ENCODE measurements around the gene CACNA2D3. TPM values are rescaled to one million over a fixed set of nuclear protein-coding genes. Genes with fewer than 3 reads are reported as not detected.

The CACNA2D3 gene
- total RNA-seq, 4 donors from 2014 or later = 0.27 to 1.5 (median 0.79) TPM

DNA sequence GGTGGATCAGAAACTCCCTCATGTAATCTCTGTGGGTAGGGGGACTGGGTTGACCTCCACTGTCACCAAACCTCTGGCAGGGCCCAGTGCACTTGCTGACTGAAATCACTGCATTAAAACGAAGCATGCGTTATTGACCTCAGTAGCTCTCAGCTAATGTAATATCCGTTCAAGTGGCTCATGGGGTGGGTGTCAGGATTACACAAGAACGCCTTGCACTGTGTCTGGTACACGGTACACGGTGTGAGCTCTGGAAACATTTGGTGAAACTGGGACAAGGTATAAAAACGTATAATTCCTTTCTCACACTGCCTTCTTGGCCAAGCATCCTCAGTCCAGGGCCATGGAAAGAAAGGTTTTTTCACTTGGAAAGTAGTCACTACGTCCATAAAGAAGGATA lies 793.6 kb downstream of the CACNA2D3 start:
- 87 to 88% methylated on average over 8 of the region's 8 CpGs for WGBS, 2 donors
- intact Hi-C loops (cut with DNase I; ENCODE audit: low total_unique reads) = no loop called here
- no peak for TF ChIP-seq POLR2A (IDR thresholded peaks at IDR 0.05)
- TF ChIP-seq, protein P1, sequence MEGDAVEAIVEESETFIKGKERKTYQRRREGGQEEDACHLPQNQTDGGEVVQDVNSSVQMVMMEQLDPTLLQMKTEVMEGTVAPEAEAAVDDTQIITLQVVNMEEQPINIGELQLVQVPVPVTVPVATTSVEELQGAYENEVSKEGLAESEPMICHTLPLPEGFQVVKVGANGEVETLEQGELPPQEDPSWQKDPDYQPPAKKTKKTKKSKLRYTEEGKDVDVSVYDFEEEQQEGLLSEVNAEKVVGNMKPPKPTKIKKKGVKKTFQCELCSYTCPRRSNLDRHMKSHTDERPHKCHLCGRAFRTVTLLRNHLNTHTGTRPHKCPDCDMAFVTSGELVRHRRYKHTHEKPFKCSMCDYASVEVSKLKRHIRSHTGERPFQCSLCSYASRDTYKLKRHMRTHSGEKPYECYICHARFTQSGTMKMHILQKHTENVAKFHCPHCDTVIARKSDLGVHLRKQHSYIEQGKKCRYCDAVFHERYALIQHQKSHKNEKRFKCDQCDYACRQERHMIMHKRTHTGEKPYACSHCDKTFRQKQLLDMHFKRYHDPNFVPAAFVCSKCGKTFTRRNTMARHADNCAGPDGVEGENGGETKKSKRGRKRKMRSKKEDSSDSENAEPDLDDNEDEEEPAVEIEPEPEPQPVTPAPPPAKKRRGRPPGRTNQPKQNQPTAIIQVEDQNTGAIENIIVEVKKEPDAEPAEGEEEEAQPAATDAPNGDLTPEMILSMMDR (IDR thresholded peaks at IDR 0.05) = no peak

DNA sequence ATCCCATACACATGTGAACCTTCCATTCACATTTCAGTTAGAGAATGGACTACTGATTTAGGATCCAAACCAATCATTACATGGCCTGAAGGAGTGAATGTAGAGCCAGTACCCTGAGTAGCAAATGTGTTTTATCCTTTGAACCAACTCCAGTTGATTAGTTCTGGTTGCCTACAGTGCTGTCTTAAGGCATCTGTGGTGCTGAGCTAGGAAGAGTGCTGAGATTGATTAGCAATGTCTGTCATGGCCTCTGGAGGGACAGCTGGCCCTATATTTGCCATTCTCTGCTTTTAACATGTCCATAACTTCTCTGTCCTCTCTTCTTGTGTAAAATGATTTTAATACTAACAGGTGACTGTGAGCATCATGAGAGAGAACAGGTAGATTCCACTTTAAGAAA lies 794.4 kb downstream of the CACNA2D3 start:
- TF ChIP-seq, protein P1 (IDR thresholded peaks at IDR 0.05) = no peak
- no peak for TF ChIP-seq POLR2A (IDR thresholded peaks at IDR 0.05)
- no peak for DNase-seq (ENCODE audit: low spot score in 2 of 2)
- H3K4me3 ChIP-seq (ENCODE audit: low read depth, poor library complexity, severe bottlenecking) = no peak overlapping the region
- intact Hi-C loops (cut with DNase I; ENCODE audit: low total_unique reads) = no loop called here

More for the DNA sequence above, 793.6 kb downstream of the CACNA2D3 start:
- no peak overlapping the region for H3K4me3 ChIP-seq (ENCODE audit: low read depth, poor library complexity, severe bottlenecking)
- DNase-seq (ENCODE audit: low spot score in 2 of 2) = no peak

DNA sequence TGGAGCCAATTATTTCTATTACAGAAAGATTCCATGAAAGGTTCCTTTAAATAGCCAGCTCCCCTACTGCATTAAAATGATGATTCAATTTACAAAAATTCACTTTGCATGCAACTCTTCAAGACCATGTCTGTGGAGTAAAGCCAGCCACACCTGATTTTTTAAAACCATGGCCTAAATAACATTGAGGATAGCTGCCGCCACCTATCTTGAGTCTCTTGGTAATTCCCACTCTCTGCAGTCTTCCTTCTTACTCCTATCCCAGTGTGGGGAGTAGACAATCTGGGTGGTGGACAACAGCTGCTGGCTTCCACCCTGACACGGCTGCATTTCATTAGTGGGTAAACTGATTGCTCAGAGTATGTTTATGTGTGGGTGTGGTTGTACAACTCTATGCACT lies 794.8 kb downstream of the CACNA2D3 start:
- no peak overlapping the region for H3K4me3 ChIP-seq (ENCODE audit: low read depth, poor library complexity, severe bottlenecking)
- no peak for TF ChIP-seq POLR2A (IDR thresholded peaks at IDR 0.05)
- TF ChIP-seq, protein P1 (IDR thresholded peaks at IDR 0.05) = no peak
- intact Hi-C loops (cut with DNase I; ENCODE audit: low total_unique reads) = no loop called here
- 36 to 65% methylated on average over 2 of the region's 2 CpGs for WGBS, 2 donors
- no peak for DNase-seq (ENCODE audit: low spot score in 2 of 2)

DNA sequence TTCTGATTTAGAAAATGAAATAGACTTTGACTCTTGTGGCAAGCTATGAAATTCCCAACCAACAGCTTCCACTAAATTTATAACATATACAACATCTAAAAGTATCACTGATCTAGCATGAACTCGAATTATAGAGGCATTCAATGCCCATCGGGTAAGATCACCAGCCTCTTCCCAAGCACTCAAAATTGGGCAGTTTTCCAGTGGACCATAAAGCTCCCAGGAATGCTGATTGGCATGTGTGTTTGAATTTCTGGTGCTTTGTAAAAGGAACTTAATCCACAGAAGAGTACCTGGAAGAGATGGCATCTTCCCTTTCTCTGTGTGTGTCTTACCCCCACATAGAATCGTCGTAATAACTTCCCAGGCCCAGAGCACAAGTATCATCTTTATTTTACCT lies 795.5 kb downstream of the CACNA2D3 start:
- H3K4me3 ChIP-seq (ENCODE audit: low read depth, poor library complexity, severe bottlenecking) = no peak overlapping the region
- intact Hi-C loops (cut with DNase I; ENCODE audit: low total_unique reads) = no loop called here
- no peak for DNase-seq (ENCODE audit: low spot score in 2 of 2)
- WGBS, 2 donors = 63 to 77% methylated on average over 4 of the region's 4 CpGs
- TF ChIP-seq, protein P1 (IDR thresholded peaks at IDR 0.05) = no peak
- TF ChIP-seq POLR2A (IDR thresholded peaks at IDR 0.05) = no peak

DNA sequence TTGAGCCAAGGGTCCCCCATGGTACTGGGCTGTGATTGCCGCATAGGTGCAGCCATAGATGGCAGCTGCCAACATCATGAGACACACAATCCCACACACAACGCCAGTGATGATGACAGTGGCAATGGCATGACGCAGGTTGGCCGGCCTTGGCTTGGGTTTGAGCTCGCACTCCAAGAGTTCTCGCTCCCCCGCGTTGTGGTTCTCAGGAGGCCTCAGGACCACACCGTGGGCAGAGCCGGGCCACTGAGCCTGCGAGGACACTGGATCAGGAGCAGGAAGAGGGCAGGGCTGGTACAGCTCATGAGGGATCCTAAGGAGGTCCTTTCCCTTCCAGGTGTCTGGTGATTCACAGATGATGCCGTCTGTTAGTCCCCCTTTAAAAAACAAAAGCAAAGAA lies 796.2 kb downstream of the CACNA2D3 start:
- TF ChIP-seq, protein P1 (IDR thresholded peaks at IDR 0.05) = no peak
- no peak for TF ChIP-seq POLR2A (IDR thresholded peaks at IDR 0.05)
- no peak overlapping the region for H3K4me3 ChIP-seq (ENCODE audit: low read depth, poor library complexity, severe bottlenecking)
- intact Hi-C loops (cut with DNase I; ENCODE audit: low total_unique reads) = no loop called here
- WGBS, 2 donors = 94 to 96% methylated on average over 12 of the region's 12 CpGs
- DNase-seq (ENCODE audit: low spot score in 2 of 2) = no peak

DNA sequence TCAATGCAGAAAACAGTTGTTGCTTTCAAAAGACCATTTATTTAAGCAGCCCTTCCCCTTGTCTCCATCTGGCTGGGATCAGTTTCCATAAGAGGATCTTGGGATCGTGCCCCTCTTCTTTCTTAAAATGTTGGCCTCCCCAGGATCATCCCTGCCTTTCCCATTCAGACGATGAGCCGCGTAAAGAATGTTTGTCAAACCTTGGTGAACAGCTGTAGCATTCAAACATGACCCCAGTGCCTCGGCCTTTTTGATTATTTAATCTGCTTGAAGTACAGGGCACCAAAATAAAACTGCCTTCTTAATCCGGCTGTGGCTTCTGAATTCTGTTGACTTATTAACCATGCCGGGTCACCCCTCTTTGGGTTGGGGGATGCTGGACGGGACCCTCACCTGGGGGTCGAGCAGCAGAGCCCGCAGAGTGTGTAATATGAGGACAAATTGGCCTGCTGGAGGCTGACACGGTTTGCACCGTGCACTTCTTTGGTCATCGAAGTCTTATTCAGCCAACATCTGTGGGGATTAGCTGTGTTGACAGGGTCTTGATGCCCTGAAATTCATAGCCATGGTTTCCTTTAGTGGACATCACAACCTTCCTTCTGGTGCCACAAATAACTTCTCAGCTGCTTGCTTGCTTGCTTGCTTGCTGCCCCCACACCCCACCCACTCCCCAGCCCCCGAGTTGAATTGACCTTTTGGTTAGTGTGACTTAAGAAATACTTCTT lies 805.9 kb downstream of the CACNA2D3 start, which contains the start of gene LRTM1:
Gene LRTM1, minus strand, starts transcription at position 14 of the 725 bp plus-strand sequence. CDS start 148 bp downstream, outside the sequence.
- intact Hi-C loops (cut with DNase I; ENCODE audit: low total_unique reads) = no loop called here
- no peak within 1 kb of the TSS for H3K4me3 ChIP-seq (ENCODE audit: low read depth, poor library complexity, severe bottlenecking)
- TF ChIP-seq, protein P1 (IDR thresholded peaks at IDR 0.05) = no peak
- TF ChIP-seq POLR2A (IDR thresholded peaks at IDR 0.05) = no peak
- DNase-seq (ENCODE audit: low spot score in 2 of 2) = no peak
- 90 to 92% methylated on average over 14 of the region's 14 CpGs for whole genome bisulfite sequencing, 2 donors

Data from lower leg skin (tissue), 4 donors.